Astrocyte of the cerebellum (primary cell): Measurements from ENCODE around the gene MYEOV.

Experiments used
- DNase-seq: peaks from one replicate; pipeline ENCODE4 v3.0.0-alpha.2; 2011; ENCODE audit warnings: low read depth
- H3K4me3 ChIP-seq: 2 replicates; pipeline ENCODE4 v1.5.1; 2011; ENCODE audit warnings: mild to moderate bottlenecking, low read depth, low read length, moderate library complexity
- in situ Hi-C: cut with HindIII; loops from 2 replicates; pipeline ENCODE4 v1.10.0; 2017; ENCODE audit warnings: low sequenced_read_pairs
- TF ChIP-seq, protein P1 (sequence below): IDR thresholded peaks from 2 replicates; pipeline ENCODE4 v1.5.1; 2012; ENCODE audit warnings: low read length, low read depth, moderate library complexity, mild to moderate bottlenecking; ENCODE audit errors: missing control alignments

MYEOV gene

DNA sequence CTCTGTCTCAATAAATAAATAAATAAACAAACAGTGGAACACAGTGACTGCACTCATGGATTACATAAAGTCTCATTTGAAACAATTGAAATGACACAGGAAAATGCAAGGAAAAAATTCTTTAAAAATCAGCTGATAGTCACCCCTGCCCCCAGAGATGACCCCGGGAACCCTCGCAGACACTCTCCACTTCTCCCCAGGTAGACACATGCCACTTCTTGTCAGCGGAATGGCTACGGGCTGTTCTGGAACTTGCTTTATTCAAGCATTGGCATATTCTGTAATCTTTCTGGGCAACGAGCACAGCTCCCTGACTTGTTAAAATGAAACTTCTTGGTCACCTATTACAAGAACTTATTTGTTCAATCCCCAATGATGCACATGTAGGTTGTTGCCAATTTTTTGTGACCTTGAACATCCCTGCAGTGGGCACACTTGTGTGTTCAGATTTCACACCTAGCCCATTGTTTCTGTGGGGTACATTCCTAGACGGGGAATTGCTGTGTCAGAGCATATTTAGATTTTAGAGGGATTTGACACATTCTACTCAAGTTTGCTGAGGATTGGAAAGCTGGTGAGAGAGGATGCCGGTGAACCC, 32.8 kb downstream of the MYEOV start:
- in situ Hi-C loops: no loop called here
- no peak overlapping the region for H3K4me3 ChIP-seq
- no peak for DNase-seq
- TF ChIP-seq, protein P1, sequence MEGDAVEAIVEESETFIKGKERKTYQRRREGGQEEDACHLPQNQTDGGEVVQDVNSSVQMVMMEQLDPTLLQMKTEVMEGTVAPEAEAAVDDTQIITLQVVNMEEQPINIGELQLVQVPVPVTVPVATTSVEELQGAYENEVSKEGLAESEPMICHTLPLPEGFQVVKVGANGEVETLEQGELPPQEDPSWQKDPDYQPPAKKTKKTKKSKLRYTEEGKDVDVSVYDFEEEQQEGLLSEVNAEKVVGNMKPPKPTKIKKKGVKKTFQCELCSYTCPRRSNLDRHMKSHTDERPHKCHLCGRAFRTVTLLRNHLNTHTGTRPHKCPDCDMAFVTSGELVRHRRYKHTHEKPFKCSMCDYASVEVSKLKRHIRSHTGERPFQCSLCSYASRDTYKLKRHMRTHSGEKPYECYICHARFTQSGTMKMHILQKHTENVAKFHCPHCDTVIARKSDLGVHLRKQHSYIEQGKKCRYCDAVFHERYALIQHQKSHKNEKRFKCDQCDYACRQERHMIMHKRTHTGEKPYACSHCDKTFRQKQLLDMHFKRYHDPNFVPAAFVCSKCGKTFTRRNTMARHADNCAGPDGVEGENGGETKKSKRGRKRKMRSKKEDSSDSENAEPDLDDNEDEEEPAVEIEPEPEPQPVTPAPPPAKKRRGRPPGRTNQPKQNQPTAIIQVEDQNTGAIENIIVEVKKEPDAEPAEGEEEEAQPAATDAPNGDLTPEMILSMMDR: no peak

DNA sequence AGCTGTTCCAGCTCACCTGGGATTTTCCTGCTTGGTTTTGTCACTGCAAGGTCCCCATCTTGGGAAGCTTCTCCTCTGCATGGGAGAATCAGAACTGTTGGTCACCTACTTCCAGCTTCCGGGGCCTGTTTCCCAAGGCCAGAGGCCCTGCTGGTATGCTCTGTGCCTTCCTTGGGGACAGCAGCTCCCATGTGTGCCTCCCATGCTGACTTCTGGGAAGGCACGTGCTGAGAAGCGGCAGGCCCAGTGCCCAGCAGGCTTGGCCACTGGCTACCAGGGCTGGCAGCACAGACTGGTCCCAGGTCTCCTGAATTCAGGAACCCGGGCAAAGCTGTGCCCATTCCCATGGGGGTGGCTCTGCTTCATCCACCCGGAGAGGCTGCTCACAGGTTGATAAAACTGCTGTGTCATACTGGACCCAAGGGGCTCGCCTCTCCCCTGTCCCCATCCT, 33.8 kb downstream of the MYEOV start:
- H3K4me3 ChIP-seq: no peak overlapping the region
- TF ChIP-seq, protein P1: no peak
- in situ Hi-C loops: no loop called here
- no peak for DNase-seq

DNA sequence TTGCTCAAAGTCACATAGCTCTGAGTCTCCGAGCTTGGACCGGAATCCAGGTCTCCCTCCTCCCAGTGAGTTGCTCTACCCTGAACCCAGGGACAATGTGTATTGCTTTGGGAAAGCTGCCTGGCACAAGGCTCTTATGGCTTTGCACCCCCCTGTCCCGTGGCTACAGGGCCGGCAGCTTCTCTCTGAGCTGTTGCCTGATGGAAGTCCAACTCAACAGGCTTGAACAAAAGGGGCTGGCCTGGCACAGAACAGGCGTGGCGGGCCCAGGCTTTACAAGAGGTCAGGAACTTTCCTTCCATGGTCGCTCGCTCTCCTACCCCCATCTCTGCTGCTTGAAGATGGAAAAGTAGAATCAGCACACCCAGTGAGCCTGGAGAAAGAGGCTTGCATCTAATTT, 34.3 kb downstream of the MYEOV start:
- DNase-seq: no peak
- in situ Hi-C loops: no loop called here
- no peak overlapping the region for H3K4me3 ChIP-seq
- TF ChIP-seq, protein P1: no peak

DNA sequence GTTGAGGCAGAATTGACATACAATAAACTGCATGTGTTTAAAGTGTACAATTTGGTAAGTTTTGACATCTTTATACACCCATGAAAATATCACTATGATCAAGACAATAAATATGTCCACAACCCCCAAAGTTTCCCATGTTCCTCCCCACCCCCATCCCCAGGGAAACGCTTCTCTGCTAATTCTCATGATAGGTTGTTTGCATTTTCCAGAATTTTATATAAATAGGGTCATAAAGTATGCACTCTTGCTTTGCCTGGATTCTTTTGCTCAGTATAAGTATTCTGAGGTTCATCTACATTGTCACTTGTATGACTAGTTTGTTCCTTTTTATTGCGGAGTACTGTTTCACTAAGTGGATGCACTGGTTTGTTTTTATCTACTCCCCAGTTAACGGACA, 35.6 kb downstream of the MYEOV start:
- no peak overlapping the region for H3K4me3 ChIP-seq
- TF ChIP-seq, protein P1: no peak
- DNase-seq: no peak
- in situ Hi-C loops: no loop called here

DNA sequence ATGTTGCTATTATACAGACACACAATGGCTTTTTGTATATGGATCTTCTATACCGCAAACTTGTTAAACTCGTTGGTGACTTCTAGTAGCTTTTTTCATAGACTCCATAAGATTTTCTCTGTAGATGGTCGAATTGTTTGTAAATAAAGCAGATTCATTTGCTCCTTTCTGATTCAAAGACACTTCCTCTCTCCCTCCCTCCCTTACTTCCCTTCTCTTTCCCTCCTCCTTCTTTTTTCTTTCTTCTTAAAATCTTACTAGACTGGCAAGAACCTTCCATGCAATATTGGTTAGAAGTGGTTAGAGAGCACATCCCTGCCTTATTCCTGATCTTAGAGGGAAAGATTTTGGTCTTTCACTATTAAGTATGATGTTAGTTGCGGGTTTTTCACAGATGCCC, 36.4 kb downstream of the MYEOV start:
- TF ChIP-seq, protein P1: no peak
- H3K4me3 ChIP-seq: no peak overlapping the region
- no peak for DNase-seq
- in situ Hi-C loops: no loop called here

DNA sequence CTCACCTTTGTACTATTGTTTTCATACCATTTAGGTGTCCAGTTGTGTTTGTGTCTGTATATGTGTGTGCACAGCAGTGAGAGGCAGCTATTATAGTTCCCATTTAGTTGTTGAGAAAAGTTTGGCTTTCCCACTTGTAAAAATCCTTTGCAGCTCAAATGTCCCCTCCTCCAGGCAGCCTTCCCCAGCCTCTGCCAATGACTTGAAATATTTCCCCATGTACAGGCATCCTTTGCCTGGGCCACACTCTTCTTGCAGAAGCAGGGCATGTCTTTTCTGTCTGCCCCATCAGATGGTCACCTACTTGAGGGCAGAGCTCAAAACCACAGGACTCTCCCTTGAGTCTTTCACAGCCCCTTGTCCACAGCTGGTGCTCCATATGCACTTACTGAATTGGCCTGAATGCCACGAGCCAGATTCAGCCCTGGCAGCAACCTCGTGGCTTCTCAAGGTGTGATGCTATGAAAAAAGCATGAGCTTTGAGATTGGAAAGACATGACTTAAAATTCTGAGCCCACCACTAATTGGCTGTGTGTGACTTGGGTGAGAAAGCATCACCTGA, 39.3 kb downstream of the MYEOV start:
- in situ Hi-C loops: no loop called here
- no peak overlapping the region for H3K4me3 ChIP-seq
- TF ChIP-seq, protein P1: no peak
- no peak for DNase-seq
